RWPE1 (cell line): Measurements from ENCODE around the gene MYOG.

Source experiments
- CTCF ChIA-PET: fragments of 350-600 bp; sonication (Branson Sonifier 250); formaldehyde crosslinking; extraction: SDS; loops from one replicate; lab custom pipeline; 2021; lab: Yijun Ruan, JAX
- POLR2A ChIA-PET: fragments of 400-600 bp; formaldehyde crosslinking; extraction: SDS; loops from one replicate; lab custom pipeline; 2020; ENCODE audit warnings: antibody characterized with exemption; ENCODE audit not compliant: low non-redundant PET; lab: Yijun Ruan, JAX
- DNase-seq: peaks from one replicate; pipeline ENCODE4 v3.0.0; 2012; ENCODE audit warnings: low spot score
- H3K27ac ChIP-seq: fragments of 450-650 bp; 2 replicates; pipeline ENCODE4 v1.5.1; 2017
- CTCF ChIP-seq: fragments of 450-650 bp; conservative IDR thresholded peaks from 2 replicates; pipeline ENCODE4 v1.5.1; 2017; ENCODE audit warnings: low read depth, mild to moderate bottlenecking

Gene MYOG

GRCh38 chr1:203035111-203036000, 50.5 kb downstream of the MYOG start:
- DNase-seq, result no peak
- ChIA-PET CTCF (interaction anchor here (0.5 to 6.6 kb wide), 9 partner anchors 21 to 234 kb away, joined by 3 to 98 read pairs (median 6); no protein-coding TSS in a partner anchor), POLR2A (no interaction called here)
- no peak overlapping the region for H3K27ac ChIP-seq
- no peak for TF ChIP-seq CTCF

- ChIA-PET CTCF (interaction anchor here (0.6 to 4.1 kb wide), 11 partner anchors 23 to 1884 kb away, joined by 3 to 21 read pairs (median 4); no protein-coding TSS in a partner anchor), POLR2A (no interaction called here)
- DNase-seq, result no peak
- no peak for TF ChIP-seq CTCF
- no peak overlapping the region for H3K27ac ChIP-seq
Observed at GRCh38 chr1:203034422-203035110, 51.2 kb downstream of the MYOG start.

- no peak for DNase-seq
- no peak for TF ChIP-seq CTCF
- no peak overlapping the region for H3K27ac ChIP-seq
- POLR2A ChIA-PET, result no interaction called here
- CTCF ChIA-PET, result interaction anchor here (0.6 to 4.1 kb wide), 7 partner anchors 23 to 235 kb away, joined by 3 to 21 read pairs (median 5); no protein-coding TSS in a partner anchor
Observed at GRCh38 chr1:203033917-203034316, 51.9 kb downstream of the MYOG start.

- CTCF ChIA-PET, result interaction anchor here (0.6 to 4.1 kb wide), 4 partner anchors 85 to 353 kb away, joined by 3 to 21 read pairs (median 7); no protein-coding TSS in a partner anchor
- DNase-seq, result no peak
- POLR2A ChIA-PET, result no interaction called here
- H3K27ac ChIP-seq, result no peak overlapping the region
- TF ChIP-seq CTCF, result no peak
Observed at GRCh38 chr1:203033287-203033686, 52.5 kb downstream of the MYOG start.
